ENCODE data around the gene HCN1. TPM values are rescaled to one million over a fixed set of nuclear protein-coding genes. Genes with fewer than 3 reads are reported as not detected.

HCN1 gene
- total RNA-seq, 1 donor from 2014 or later, result not detected

DNA sequence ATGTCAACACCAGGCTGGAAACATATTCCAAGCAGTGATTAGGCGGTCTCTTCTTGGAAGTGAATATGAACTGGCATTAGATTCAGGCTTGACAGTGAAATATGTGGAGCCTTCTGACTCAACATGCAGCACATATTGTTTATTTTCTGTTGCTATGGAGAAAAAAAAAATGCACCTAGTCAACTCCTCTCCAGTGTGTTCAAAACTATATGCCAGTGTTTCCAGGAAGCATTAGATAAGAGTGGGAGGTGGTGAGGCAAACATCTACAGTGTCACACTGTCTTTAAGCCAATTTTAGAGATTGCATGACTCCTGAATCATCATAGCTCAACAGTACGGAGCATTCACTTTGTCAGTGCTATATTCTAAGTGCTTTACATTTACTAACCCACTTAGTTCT is 117.9 kb downstream of the HCN1 start:
- TF ChIP-seq CTCF (IDR thresholded peaks at IDR 0.05; ENCODE audit: insufficient read depth, low read length, severe bottlenecking), result no peak
- Histone ChIP-seq H3K36me3 (ENCODE audit: control insufficient read depth, insufficient read depth, low read length) (no peaks in the 10 kb centered on the region), H3K4me3 (ENCODE audit: low read depth, low read length) (no peak overlapping the region), H3K27me3 (ENCODE audit: control insufficient read depth, insufficient read depth, low read length) (no peaks in the 10 kb centered on the region)
- FAIRE-seq (no peak), DNase-seq (ENCODE audit: low read depth) (peak; percentile 4)

GRCh38 chr5:45568813-45569212 is 127.4 kb downstream of the HCN1 start:
- H3K4me3 ChIP-seq (ENCODE audit: low read depth, low read length), result no peak overlapping the region
- no peaks in the 10 kb centered on the region for H3K27me3 ChIP-seq (ENCODE audit: control insufficient read depth, insufficient read depth, low read length)
- TF ChIP-seq CTCF (IDR thresholded peaks at IDR 0.05; ENCODE audit: insufficient read depth, low read length, severe bottlenecking), result no peak
- no peaks in the 10 kb centered on the region for H3K36me3 ChIP-seq (ENCODE audit: control insufficient read depth, insufficient read depth, low read length)
- no peak for FAIRE-seq
- no peak for DNase-seq (ENCODE audit: low read depth)

DNA sequence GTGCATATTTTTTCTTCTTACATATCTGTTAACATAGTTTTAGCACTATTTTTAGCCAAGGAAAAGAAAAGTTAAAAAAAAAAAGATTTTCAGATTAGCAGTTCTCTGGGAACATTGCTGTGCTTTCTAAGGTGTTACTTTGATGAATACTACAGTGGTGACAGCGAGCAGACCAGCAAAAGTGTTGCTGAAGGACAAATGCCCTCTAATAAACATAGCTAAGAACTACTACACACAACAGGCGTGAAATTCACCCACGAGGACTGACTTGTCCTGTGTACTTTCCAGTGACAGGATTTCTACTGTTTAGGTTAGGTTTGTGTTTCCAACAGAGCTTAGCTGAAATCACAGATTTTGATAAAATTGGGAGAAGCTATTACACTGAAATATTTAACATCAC is 153.8 kb downstream of the HCN1 start:
- Histone ChIP-seq H3K36me3 (ENCODE audit: control insufficient read depth, insufficient read depth, low read length) (no peaks in the 10 kb centered on the region), H3K27me3 (ENCODE audit: control insufficient read depth, insufficient read depth, low read length) (no peaks in the 10 kb centered on the region), H3K4me3 (ENCODE audit: low read depth, low read length) (no peak overlapping the region)
- FAIRE-seq (no peak), DNase-seq (ENCODE audit: low read depth) (no peak)
- no peak for TF ChIP-seq CTCF (IDR thresholded peaks at IDR 0.05; ENCODE audit: insufficient read depth, low read length, severe bottlenecking)

GRCh38 chr5:45533663-45534062 is 162.5 kb downstream of the HCN1 start:
- Histone ChIP-seq H3K4me3 (ENCODE audit: low read depth, low read length) (no peak overlapping the region), H3K27me3 (ENCODE audit: control insufficient read depth, insufficient read depth, low read length) (no peaks in the 10 kb centered on the region), H3K36me3 (ENCODE audit: control insufficient read depth, insufficient read depth, low read length) (no peaks in the 10 kb centered on the region)
- DNase-seq (ENCODE audit: low read depth) (no peak), FAIRE-seq (no peak)
- no peak for TF ChIP-seq CTCF (IDR thresholded peaks at IDR 0.05; ENCODE audit: insufficient read depth, low read length, severe bottlenecking)

DNA sequence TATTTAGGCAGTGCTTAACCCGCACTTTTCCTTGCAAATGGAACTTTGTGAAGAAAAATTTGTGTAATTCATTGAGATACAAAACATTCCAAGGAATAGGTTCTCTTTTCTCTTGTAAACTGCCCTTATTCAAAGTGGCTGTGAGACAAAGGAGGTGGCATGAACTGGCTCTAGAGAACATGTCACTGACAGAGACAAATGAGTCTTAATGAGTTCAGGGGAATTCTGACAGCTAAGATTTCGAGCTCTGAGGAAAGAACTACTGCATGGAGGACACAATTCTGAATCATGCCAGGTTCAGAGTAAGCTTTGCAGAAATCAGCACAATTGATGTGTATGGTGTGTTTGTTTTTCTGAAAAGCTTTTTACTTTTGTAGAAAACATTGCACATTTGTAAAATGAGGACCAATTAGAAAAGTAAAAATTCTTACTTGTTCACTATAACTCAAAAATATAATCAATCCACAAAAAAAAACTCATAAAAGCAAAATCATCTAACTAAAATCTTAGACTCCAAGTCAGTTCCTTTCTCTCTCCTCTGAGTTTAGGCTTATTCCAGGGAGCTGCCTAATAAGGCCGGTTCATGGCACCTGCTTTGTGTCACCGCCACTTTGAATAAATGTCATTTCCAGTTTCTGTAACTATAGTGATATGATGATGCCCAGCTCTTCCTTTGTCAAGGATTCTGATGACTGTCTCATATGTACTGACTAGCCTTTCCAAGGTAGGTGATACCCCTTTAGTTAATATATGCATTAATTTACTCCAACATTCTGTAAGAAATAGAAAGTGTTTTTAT is 163.2 kb downstream of the HCN1 start:
- TF ChIP-seq CTCF (IDR thresholded peaks at IDR 0.05; ENCODE audit: insufficient read depth, low read length, severe bottlenecking), result no peak
- FAIRE-seq, result no peak
- Histone ChIP-seq H3K27me3 (ENCODE audit: control insufficient read depth, insufficient read depth, low read length) (no peaks in the 10 kb centered on the region), H3K4me3 (ENCODE audit: low read depth, low read length) (no peak overlapping the region), H3K36me3 (ENCODE audit: control insufficient read depth, insufficient read depth, low read length) (no peaks in the 10 kb centered on the region)
- no peak for DNase-seq (ENCODE audit: low read depth)

- Histone ChIP-seq H3K27me3 (ENCODE audit: control insufficient read depth, insufficient read depth, low read length) (no peaks in the 10 kb centered on the region), H3K36me3 (ENCODE audit: control insufficient read depth, insufficient read depth, low read length) (no peaks in the 10 kb centered on the region), H3K4me3 (ENCODE audit: low read depth, low read length) (no peak overlapping the region)
- TF ChIP-seq CTCF (IDR thresholded peaks at IDR 0.05; ENCODE audit: insufficient read depth, low read length, severe bottlenecking), result no peak
- DNase-seq (ENCODE audit: low read depth), result no peak
- no peak for FAIRE-seq
Observed at GRCh38 chr5:45521067-45521466, 175.1 kb downstream of the HCN1 start.
